GM13976 (cell line): ENCODE data around the gene TGFBR3L.

Source experiments
- DNase-seq: peaks from one replicate; pipeline ENCODE4 v3.0.0; 2012; ENCODE audit warnings: low spot score
- in situ Hi-C: fragments of 300-500 bp; cut with MboI; formaldehyde crosslinking; loops from one replicate; pipeline ENCODE4 v1.12.0; 2022; ENCODE audit warnings: low sequenced_read_pairs, mixed read lengths, inconsistent platforms; ENCODE audit not compliant: unreplicated experiment
- TF ChIP-seq, protein P1 (sequence below): IDR thresholded peaks from 2 replicates; pipeline ENCODE4 v1.5.1; 2012; ENCODE audit warnings: borderline replicate concordance, mild to moderate bottlenecking; ENCODE audit not compliant: insufficient read depth; ENCODE audit errors: extremely low read depth, missing control alignments, control extremely low read depth

The TGFBR3L gene

DNA sequence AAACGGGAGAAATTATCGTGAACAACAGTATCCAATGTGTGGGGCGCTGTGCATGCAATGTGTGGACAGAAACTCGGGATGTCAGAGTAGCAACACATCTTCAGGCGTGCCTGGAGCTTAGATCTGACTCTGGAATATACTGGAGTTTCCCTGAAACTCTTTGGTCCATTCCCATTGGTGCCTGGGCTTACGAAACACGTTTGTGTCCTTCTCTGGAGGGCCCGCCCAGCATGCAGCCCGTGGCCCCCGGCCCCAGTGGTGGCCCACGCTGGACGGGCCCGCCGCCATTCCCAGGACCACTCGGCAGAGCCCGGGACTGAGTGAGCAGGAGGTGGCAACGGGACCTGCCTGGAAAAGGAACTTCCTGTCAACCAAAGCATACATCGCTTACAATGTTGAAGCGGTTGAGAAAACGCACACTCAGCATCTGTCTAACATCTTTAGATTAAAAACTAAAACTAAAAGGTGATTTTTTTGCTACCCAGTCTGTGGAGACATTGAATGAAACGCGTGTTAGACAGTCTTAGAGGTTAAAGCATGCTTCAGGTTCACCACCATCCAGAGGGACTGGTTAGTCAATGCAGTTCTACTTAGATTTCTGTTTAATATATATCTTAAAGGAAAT, 48.1 kb downstream of the TGFBR3L start:
- in situ Hi-C loops: no loop called here
- TF ChIP-seq, protein P1, sequence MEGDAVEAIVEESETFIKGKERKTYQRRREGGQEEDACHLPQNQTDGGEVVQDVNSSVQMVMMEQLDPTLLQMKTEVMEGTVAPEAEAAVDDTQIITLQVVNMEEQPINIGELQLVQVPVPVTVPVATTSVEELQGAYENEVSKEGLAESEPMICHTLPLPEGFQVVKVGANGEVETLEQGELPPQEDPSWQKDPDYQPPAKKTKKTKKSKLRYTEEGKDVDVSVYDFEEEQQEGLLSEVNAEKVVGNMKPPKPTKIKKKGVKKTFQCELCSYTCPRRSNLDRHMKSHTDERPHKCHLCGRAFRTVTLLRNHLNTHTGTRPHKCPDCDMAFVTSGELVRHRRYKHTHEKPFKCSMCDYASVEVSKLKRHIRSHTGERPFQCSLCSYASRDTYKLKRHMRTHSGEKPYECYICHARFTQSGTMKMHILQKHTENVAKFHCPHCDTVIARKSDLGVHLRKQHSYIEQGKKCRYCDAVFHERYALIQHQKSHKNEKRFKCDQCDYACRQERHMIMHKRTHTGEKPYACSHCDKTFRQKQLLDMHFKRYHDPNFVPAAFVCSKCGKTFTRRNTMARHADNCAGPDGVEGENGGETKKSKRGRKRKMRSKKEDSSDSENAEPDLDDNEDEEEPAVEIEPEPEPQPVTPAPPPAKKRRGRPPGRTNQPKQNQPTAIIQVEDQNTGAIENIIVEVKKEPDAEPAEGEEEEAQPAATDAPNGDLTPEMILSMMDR: no peak
- no peak for DNase-seq

DNA sequence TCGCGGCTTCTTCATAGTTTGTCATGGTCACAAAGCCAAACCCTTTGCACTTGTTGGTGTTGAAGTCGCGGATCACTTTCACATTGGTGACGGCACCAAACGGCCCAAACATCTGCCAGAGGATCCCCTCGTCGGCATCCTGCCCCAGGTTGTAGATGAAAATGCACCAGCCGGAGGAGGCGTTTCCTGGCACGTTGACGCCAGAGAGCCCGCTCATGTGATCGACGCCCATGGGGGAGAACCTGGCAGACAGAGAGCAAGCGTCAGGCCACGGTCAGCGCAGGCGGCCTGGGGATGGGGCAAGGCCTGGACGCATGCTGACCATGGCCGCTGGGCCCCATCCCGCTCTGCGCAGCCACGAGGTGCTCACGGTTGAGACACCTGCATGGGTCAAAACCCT, 48.9 kb downstream of the TGFBR3L start:
- no peak for DNase-seq
- in situ Hi-C loops: no loop called here
- TF ChIP-seq, protein P1: no peak

DNA sequence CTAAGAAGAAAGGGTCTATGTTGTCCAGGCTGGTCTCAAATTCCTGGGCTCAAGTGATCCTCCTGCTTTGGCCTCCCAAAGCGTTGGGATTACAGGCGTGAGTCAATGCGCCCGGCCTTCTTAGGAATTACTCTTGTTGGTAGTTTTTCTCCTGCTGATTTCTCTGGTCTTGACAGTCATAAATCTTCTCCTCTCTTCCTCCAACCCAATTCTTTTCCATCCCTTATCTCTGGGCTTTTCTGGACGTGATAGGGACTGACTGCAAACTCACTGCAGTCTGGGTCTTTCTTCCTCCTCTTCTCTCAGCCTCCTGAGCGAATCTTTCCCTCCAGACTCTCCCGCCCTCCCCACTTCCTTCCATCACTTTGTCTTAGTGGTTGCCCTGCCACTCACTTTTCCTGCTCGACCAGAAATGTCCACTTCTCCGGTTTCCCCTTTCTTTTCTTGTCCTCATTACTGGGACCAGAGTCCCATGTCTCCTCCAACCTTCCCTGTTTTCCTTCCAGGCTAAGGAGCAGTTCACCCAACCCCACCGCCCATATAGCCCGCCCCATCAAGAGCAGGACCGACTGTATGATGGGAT, 50.7 kb downstream of the TGFBR3L start:
- TF ChIP-seq, protein P1: no peak
- in situ Hi-C loops: no loop called here
- DNase-seq: no peak

DNA sequence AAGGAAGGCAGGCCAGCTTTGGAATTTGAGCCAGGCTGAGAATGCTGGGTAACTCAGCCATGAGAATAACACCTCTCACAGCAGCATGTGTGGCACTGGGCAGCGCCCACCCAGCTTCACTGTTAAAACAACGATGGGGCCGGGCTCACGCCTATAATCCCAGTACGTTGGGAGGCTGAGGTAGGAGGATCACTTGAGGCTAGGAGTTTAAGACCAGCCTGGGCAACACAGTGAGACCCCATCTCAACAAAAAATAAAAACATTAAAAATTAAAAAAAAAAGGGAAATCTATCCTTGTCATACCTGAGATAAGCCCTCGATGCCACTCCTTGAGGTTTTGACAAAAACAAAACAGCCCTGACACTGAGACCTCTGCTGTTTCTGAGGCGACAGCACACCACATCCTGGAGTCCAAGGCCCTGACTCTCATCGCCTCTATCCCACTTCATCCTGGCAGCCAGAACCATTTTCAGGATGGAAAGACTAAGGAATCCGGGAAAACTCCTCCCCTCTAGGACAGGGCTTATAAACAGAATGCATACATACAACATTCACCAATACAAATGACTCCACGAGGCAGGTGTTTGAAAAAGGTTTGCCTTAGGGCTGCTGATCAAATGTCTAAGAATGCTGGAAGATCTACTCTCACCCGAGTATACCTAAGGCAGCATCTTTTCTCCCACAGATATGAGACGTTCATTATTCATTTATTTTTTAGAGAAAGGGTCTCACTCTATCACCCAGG, 51.5 kb downstream of the TGFBR3L start:
- in situ Hi-C loops: no loop called here
- TF ChIP-seq, protein P1: no peak
- no peak for DNase-seq

DNA sequence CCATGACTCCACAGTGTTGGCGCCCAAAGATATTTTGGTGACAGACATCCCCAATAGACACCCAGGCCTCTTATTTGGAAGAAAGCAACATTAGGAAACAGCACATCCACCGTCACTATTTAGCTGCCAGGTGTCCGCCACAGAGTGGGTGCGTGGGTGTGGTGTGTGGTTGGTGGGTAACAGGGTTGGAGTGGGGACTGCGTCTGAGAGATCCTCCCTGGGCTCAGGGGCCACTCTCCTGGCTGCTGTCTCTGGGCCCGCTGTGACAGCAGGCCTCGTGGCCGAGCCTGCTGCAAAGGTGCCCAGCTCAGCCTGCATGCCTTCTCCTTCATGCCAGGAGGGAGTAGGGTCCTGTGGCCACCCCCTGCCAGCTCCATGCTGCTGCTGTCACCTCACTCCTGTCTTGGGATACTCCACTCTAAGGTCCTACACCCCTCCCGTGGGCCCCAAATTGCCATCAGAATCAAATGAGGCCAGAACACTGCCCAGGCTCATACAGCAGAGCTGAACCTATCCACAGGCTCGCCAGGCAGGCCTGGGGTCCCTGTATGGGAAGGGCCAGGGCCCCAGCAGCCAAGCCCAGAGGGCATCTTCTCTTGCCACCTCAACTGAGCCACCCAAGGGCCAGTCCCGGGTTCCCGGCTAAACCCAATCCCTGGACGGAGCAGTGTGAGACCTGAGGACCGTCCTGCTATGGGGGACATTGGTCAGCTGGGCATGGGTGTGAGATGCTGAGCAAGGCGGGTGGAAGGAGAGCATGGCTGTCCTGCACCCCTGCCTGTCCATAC, 53.6 kb downstream of the TGFBR3L start:
- in situ Hi-C loops: no loop called here
- DNase-seq: no peak
- TF ChIP-seq, protein P1: no peak
